Adrenal gland (tissue), 5 donors: ENCODE data around the gene GATC.

Experiments
- CTCF ChIP-seq, 6 experiments: fragments of 450-650 bp in 4 of 6; fragments of 200-600 bp in 2 of 6; sonication (generic) in 1 of 6; IDR thresholded peaks; 1 replicate in 5 of 6; 2 replicates in 1 of 6; pipeline versions ENCODE4 v1.5.1 to v1.8.0; 2016 to 2021; ENCODE audit warnings: antibody characterized with exemption in 6 of 6, mild to moderate bottlenecking in 2 of 6, moderate library complexity in 1 of 6
- POLR2A ChIP-seq, 2 donors: fragments of 450-650 bp; IDR thresholded peaks; one replicate each; pipeline ENCODE4 v1.6.1; 2017; ENCODE audit warnings: antibody characterized with exemption in 2 of 2, mild to moderate bottlenecking in 2 of 2, moderate library complexity in 1 of 2
- donor health status: DM: no; HTN: no; CAD: no.

GRCh38 chr12:120490325-120490724, 44.1 kb downstream of the GATC start:
- TF ChIP-seq CTCF (IDR thresholded peaks at IDR 0.05): no peak
- no peak for TF ChIP-seq POLR2A (IDR thresholded peaks at IDR 0.05)
